Measurements from ENCODE around the gene ABO.
"Not testable (repeated sequence)": the region's sequence is repeated elsewhere in the genome, so short reads cannot be mapped to it uniquely, and the experiment has no call there.

Gene ABO

GRCh38 chr9:133263557-133263956, 11.4 kb downstream of the ABO start:
- no peak for DNase-seq (ENCODE audit: low read depth in 2 of 2)

GRCh38 chr9:133262226-133262625, 12.8 kb downstream of the ABO start:
- DNase-seq (ENCODE audit: low read depth in 2 of 2), result no peak

GRCh38 chr9:133261753-133262120, 13.3 kb downstream of the ABO start:
- no peak for DNase-seq (ENCODE audit: low read depth in 2 of 2)

- DNase-seq (ENCODE audit: low read depth in 2 of 2), result no peak
Measured at GRCh38 chr9:133261103-133261752, 13.8 kb downstream of the ABO start.

- no peak for DNase-seq (ENCODE audit: low read depth in 2 of 2)
Measured at GRCh38 chr9:133260334-133261102, 14.5 kb downstream of the ABO start.

GRCh38 chr9:133258061-133259015, 16.7 kb downstream of the ABO start:
- no peak for DNase-seq (ENCODE audit: low read depth in 2 of 2)

GRCh38 chr9:133257465-133257956, 17.5 kb downstream of the ABO start:
- no peak for DNase-seq (ENCODE audit: low read depth in 2 of 2)

- no peak for DNase-seq (ENCODE audit: low read depth in 2 of 2)
Measured at GRCh38 chr9:133256686-133257091, 18.3 kb downstream of the ABO start.

GRCh38 chr9:133256136-133256461, 18.9 kb downstream of the ABO start:
- no peak for DNase-seq (ENCODE audit: low read depth in 2 of 2)

- DNase-seq (ENCODE audit: low read depth in 2 of 2), result no peak
Measured at GRCh38 chr9:133255371-133256135, 19.4 kb downstream of the ABO start.

GRCh38 chr9:133254471-133254870, 20.5 kb downstream of the ABO start:
- DNase-seq (ENCODE audit: low read depth in 2 of 2), result no peak

- DNase-seq (ENCODE audit: low read depth in 2 of 2), result no peak
Measured at GRCh38 chr9:133253268-133253667, 21.7 kb downstream of the ABO start.

GRCh38 chr9:133252301-133253020, 22.5 kb downstream of the ABO start:
- no peak for DNase-seq (ENCODE audit: low read depth in 2 of 2)

GRCh38 chr9:133251773-133252172, 23.2 kb downstream of the ABO start:
- DNase-seq (ENCODE audit: low read depth in 2 of 2), result no peak

GRCh38 chr9:133251221-133251620, 23.8 kb downstream of the ABO start:
- DNase-seq (ENCODE audit: low read depth in 2 of 2), result not testable (repeated sequence)

- DNase-seq (ENCODE audit: low read depth in 2 of 2), result no peak
Measured at GRCh38 chr9:133250741-133251170, 24.2 kb downstream of the ABO start.

GRCh38 chr9:133249337-133249736, 25.7 kb downstream of the ABO start:
- no peak for DNase-seq (ENCODE audit: low read depth in 2 of 2)

GRCh38 chr9:133248726-133249295, 26.2 kb downstream of the ABO start:
- DNase-seq (ENCODE audit: low read depth in 2 of 2), result no peak

GRCh38 chr9:133247632-133248031, 27.4 kb downstream of the ABO start:
- no peak for DNase-seq (ENCODE audit: low read depth in 2 of 2)

- DNase-seq (ENCODE audit: low read depth in 2 of 2), result no peak
Measured at GRCh38 chr9:133246991-133247390, 28.0 kb downstream of the ABO start.
